Endothelial cell of umbilical vein (primary cell): Measurements from ENCODE around the gene TPP2.

Source experiments
- EZH2 ChIP-seq: IDR thresholded peaks from 2 replicates; pipeline ENCODE4 v1.6.1; 2012; ENCODE audit warnings: borderline replicate concordance, low read depth, mild to moderate bottlenecking, moderate library complexity, low read length, inconsistent platforms; ENCODE audit not compliant: severe bottlenecking
- FOS ChIP-seq: IDR thresholded peaks from 2 replicates; pipeline ENCODE4 v1.6.1; 2011; ENCODE audit warnings: mild to moderate bottlenecking, low read length, moderate library complexity, borderline replicate concordance; ENCODE audit not compliant: insufficient read depth
- GATA2 ChIP-seq: IDR thresholded peaks from 2 replicates; pipeline ENCODE4 v1.7.0; 2011; ENCODE audit warnings: low read depth, mild to moderate bottlenecking, moderate library complexity, mixed read lengths, low read length; ENCODE audit not compliant: insufficient read length, insufficient read depth
- JUN ChIP-seq: IDR thresholded peaks from 2 replicates; pipeline ENCODE4 v1.6.1; 2011; ENCODE audit warnings: borderline replicate concordance, low read depth; ENCODE audit not compliant: insufficient read length, insufficient read depth
- MYC ChIP-seq: IDR thresholded peaks from one replicate; pipeline ENCODE4 v1.6.1; 2011; ENCODE audit warnings: mild to moderate bottlenecking, low read depth, low read length
- POLR2A ChIP-seq: IDR thresholded peaks from 2 replicates; pipeline ENCODE4 v1.6.1; 2012; ENCODE audit warnings: low read depth, mild to moderate bottlenecking, control low read depth, low read length
- POLR2AphosphoS5 ChIP-seq: IDR thresholded peaks from 2 replicates; pipeline ENCODE4 v1.6.1; 2012; ENCODE audit warnings: low read depth, mild to moderate bottlenecking, control low read depth, low read length, moderate library complexity; ENCODE audit not compliant: insufficient read depth
- TF ChIP-seq, protein P1 (sequence below), 2 donors: IDR thresholded peaks; 1 replicate in 1 of 2; 2 replicates in 1 of 2; pipeline ENCODE4 v1.5.1; 2011; ENCODE audit warnings: low read length in 2 of 2, mild to moderate bottlenecking in 2 of 2, moderate library complexity in 2 of 2, control low read depth in 1 of 2, inconsistent platforms in 1 of 2, low read depth in 1 of 2; ENCODE audit not compliant: insufficient read depth in 1 of 2; ENCODE audit errors: extremely low read depth in 1 of 2
- TF ChIP-seq, protein P2 (sequence below): IDR thresholded peaks from 2 replicates; pipeline ENCODE4 v1.6.1; 2011; ENCODE audit not compliant: insufficient read depth, insufficient read length

DNA sequence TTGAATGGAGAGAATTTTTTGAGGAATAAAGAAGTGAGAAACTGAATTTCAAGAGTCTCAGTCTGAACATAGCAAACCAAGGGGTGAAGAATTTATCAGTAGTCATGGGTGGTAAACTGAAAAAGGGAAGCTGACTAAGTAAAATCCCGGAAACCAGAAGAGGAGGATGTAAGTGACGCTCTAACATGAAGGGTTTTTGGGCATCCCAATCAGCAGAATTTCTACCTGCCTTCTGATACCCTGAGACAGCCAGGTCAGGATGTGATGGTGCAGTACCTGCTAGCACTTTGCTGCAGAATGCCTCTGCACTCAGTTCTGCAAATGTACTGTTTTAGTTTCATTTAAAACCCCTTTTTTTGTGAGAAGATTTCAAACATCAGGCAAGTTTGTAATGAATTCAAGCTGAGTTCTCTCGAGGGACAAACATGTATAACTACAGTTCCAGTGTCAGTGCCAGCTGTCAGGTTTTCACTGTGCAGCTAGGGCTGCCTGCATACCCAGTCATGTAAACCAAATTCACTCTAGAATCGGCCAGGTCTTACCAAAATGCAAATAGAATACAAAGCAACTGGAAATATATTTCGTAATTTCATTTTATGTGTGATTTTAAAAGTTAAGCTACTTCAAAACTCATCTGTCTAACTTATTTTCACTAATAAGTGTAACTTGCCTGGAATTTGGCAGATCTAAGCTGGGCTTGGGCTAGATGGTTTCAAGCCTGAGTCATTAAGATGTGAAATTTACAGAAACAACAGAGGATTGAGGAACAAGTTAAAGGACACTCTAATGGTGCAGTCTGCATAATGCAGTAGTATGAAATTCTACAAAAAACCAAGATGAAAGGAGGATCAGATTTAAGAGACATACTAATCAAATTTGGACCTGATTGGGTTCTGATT lies 84.3 kb downstream of the TPP2 start:
- no peak for TF ChIP-seq POLR2A
- TF ChIP-seq, protein P1, sequence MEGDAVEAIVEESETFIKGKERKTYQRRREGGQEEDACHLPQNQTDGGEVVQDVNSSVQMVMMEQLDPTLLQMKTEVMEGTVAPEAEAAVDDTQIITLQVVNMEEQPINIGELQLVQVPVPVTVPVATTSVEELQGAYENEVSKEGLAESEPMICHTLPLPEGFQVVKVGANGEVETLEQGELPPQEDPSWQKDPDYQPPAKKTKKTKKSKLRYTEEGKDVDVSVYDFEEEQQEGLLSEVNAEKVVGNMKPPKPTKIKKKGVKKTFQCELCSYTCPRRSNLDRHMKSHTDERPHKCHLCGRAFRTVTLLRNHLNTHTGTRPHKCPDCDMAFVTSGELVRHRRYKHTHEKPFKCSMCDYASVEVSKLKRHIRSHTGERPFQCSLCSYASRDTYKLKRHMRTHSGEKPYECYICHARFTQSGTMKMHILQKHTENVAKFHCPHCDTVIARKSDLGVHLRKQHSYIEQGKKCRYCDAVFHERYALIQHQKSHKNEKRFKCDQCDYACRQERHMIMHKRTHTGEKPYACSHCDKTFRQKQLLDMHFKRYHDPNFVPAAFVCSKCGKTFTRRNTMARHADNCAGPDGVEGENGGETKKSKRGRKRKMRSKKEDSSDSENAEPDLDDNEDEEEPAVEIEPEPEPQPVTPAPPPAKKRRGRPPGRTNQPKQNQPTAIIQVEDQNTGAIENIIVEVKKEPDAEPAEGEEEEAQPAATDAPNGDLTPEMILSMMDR (IDR thresholded peaks at IDR 0.05; ENCODE audit: extremely low read depth in 1 of 2, insufficient read depth in 1 of 2, low read depth in 1 of 2, low read length in 2 of 2), result no peak
- TF ChIP-seq POLR2AphosphoS5, result no peak
- TF ChIP-seq EZH2, result no peak
- no peak for TF ChIP-seq FOS
- TF ChIP-seq JUN, result no peak
- no peak for TF ChIP-seq GATA2
- TF ChIP-seq, protein P2, sequence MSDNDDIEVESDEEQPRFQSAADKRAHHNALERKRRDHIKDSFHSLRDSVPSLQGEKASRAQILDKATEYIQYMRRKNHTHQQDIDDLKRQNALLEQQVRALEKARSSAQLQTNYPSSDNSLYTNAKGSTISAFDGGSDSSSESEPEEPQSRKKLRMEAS, result no peak
- TF ChIP-seq MYC, result no peak
